Ovary (tissue), 9 donors: ENCODE data around the gene ARSG. TPM values are rescaled to one million over a fixed set of nuclear protein-coding genes. Genes with fewer than 3 reads are reported as not detected.
A peak's percentile ranks its signal among the peaks of the same experiment; 100 is the strongest.

ENCODE experiments used
- DNase-seq, 5 donors: peaks; one replicate each; pipeline ENCODE4 v3.0.0-alpha.2; 2019 to 2020
- H3K27ac ChIP-seq, 2 donors: fragments of 200-600 bp; one replicate each; pipeline versions ENCODE4 v1.5.1 to v1.8.0; 2019 to 2022
- H3K27me3 ChIP-seq: fragments of 200-600 bp; one replicate; pipeline ENCODE4 v1.8.0; 2022
- H3K36me3 ChIP-seq: fragments of 200-600 bp; sonication (generic); one replicate; pipeline ENCODE4 v1.5.1; 2019
- H3K4me1 ChIP-seq: one replicate; pipeline ENCODE4 v1.8.1; 2013; ENCODE audit warnings: mild to moderate bottlenecking, moderate library complexity; ENCODE audit not compliant: insufficient read depth
- H3K4me3 ChIP-seq: fragments of 200-600 bp; sonication (generic); one replicate; pipeline ENCODE4 v1.5.1; 2017
- H3K9me3 ChIP-seq, 2 donors: fragments of 200-600 bp in 1 of 2; sonication (generic) in 1 of 2; one replicate each; pipeline versions ENCODE4 v1.5.1 to v1.8.1; 2013 to 2019; ENCODE audit warnings: mild to moderate bottlenecking in 1 of 2, moderate library complexity in 1 of 2
- EP300 ChIP-seq: sonication (generic); formaldehyde crosslinking; IDR thresholded peaks from one replicate; pipeline ENCODE4 v1.6.1; 2017; ENCODE audit warnings: antibody characterized with exemption
- POLR2A ChIP-seq: fragments of 450-650 bp; IDR thresholded peaks from one replicate; pipeline ENCODE4 v1.6.1; 2017; ENCODE audit warnings: antibody characterized with exemption, mild to moderate bottlenecking, moderate library complexity
- WGBS, 3 donors: extraction: QIAGEN DNeasy Blood & Tissue Kit in 1 of 3; methylation state at CpG; one replicate each; pipeline versions ENCODE4 v1.1.5 to v1.1.7; 2013 to 2017; 5-methylcytosine and 5-hydroxymethylcytosine counted together
- intact Hi-C, 4 donors: fragments of 100-400 bp; cut with DNase I; formaldehyde crosslinking; loops; one replicate each; pipeline versions ENCODE4 v1.11.0 to v1.15.1; 2022 to 2023
- polyA plus RNA-seq, 2 donors: library from polyadenylated mRNA; stranded (reverse); fragments of 200-250 nt in 1 of 2; fragments of 350-450 nt in 1 of 2; fragmentation: Illumina TruSeq in 1 of 2; extraction: RNeasy Lipid Tissue Mini Kit (QIAGEN cat#74804) in 1 of 2; gene quantifications; one replicate each; pipeline ENCODE4 v1.2.3, GENCODE V29; 2013 to 2014
- total RNA-seq, 7 donors: library from RNA; depleted of rRNA in 2 of 7; stranded (reverse); fragments of >200 nt in 2 of 7; fragmentation: NEBNext Ultra II Directional in 3 of 7; extraction: Animal tissue kit (Norgen Biotek cat#: 25700) in 3 of 7; gene quantifications; one replicate each; pipeline versions ENCODE4 v1.1.0 to v1.2.4, GENCODE V29; 2016 to 2023
- TF ChIP-seq, protein P1 (sequence below), 3 donors: fragments of 450-650 bp in 2 of 3; fragments of 200-600 bp in 1 of 3; IDR thresholded peaks; one replicate each; pipeline versions ENCODE4 v1.5.1 to v1.8.0; 2016 to 2022; ENCODE audit warnings: antibody characterized with exemption in 3 of 3, mild to moderate bottlenecking in 1 of 3
- donor health status: DM: no; HTN: no; CAD: no; lungs with moderate emphysema.
- donor health status: DM: no; HTN: no; CAD: no.
- donor health status: Bipolar disorder and iron deficiency.
- donor health status: DM: yes; HTN: yes; CAD: no.
- donor health status: DM: no; HTN: no; CAD: no.
- donor health status: DM: yes; HTN: yes; CAD: no.

Gene ARSG
- total and polyA plus RNA-seq, 9 donors: 5.2 to 19.8 (median 11.1) TPM

DNA sequence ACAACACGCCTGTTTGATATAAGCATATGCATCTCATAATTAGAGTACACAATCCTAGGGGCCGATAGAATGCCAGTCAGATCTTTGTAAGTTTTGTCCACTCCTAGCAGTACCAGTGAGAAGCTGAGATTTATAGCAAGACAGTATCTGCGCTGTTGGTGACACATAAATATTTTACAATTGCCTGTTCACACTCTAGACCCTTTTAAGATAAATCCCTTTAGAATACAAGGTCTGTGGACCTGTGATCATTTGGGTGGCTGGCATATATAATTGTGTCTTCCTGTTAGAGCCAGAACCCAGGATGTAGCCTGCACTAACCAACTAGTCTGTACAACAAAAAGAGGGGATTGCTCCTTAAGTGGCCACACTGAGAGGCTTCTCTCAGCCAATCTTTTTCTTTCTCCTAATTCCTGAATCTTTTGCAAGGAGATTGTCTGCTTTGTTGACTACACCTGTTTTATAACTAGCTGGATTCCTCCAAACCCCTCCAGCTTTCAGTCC lies 91.3 kb downstream of the ARSG start:
- TF ChIP-seq, protein P1, sequence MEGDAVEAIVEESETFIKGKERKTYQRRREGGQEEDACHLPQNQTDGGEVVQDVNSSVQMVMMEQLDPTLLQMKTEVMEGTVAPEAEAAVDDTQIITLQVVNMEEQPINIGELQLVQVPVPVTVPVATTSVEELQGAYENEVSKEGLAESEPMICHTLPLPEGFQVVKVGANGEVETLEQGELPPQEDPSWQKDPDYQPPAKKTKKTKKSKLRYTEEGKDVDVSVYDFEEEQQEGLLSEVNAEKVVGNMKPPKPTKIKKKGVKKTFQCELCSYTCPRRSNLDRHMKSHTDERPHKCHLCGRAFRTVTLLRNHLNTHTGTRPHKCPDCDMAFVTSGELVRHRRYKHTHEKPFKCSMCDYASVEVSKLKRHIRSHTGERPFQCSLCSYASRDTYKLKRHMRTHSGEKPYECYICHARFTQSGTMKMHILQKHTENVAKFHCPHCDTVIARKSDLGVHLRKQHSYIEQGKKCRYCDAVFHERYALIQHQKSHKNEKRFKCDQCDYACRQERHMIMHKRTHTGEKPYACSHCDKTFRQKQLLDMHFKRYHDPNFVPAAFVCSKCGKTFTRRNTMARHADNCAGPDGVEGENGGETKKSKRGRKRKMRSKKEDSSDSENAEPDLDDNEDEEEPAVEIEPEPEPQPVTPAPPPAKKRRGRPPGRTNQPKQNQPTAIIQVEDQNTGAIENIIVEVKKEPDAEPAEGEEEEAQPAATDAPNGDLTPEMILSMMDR (IDR thresholded peaks at IDR 0.05): no peak
- TF ChIP-seq POLR2A: no peak
- no peaks in the 10 kb centered on the region for H3K9me3 ChIP-seq
- no peaks in the 10 kb centered on the region for H3K27me3 ChIP-seq
- peaks cover 23% of the 10 kb centered on the region for H3K4me1 ChIP-seq
- WGBS, 3 donors: 92 to 97% (median 93%) methylated on average over 3 of the region's 3 CpGs
- H3K36me3 ChIP-seq: no peaks in the 10 kb centered on the region
- intact Hi-C loops: no loop called here
- H3K27ac ChIP-seq: no peak overlapping the region
- no peak overlapping the region for H3K4me3 ChIP-seq
- no peak for DNase-seq

DNA sequence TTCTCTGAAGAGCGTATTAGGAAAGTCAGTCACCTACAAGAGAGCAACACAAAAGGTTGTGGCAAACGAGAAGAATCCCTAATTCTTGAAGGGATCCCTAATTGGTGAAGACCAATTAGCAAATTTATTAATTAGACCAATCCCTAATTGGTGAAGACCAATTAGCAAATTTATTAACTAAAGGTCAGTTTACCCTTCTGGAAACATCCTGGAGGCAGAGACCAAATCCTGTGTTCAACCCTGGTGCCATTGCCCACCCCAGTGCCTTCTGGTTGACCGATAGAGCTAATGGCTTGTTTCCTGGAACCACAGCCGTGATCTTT lies 91.8 kb downstream of the ARSG start:
- no peak for TF ChIP-seq EP300
- TF ChIP-seq POLR2A: no peak
- TF ChIP-seq, protein P1 (IDR thresholded peaks at IDR 0.05): no peak
- no peaks in the 10 kb centered on the region for H3K36me3 ChIP-seq
- no peak for DNase-seq
- H3K27ac ChIP-seq: no peak overlapping the region
- no peak overlapping the region for H3K4me3 ChIP-seq
- no peaks in the 10 kb centered on the region for H3K9me3 ChIP-seq
- WGBS, 3 donors: 71 to 86% (median 85%) methylated on average over 4 of the region's 4 CpGs
- intact Hi-C loops: no loop called here
- H3K4me1 ChIP-seq: peaks cover 21% of the 10 kb centered on the region
- H3K27me3 ChIP-seq: no peaks in the 10 kb centered on the region

DNA sequence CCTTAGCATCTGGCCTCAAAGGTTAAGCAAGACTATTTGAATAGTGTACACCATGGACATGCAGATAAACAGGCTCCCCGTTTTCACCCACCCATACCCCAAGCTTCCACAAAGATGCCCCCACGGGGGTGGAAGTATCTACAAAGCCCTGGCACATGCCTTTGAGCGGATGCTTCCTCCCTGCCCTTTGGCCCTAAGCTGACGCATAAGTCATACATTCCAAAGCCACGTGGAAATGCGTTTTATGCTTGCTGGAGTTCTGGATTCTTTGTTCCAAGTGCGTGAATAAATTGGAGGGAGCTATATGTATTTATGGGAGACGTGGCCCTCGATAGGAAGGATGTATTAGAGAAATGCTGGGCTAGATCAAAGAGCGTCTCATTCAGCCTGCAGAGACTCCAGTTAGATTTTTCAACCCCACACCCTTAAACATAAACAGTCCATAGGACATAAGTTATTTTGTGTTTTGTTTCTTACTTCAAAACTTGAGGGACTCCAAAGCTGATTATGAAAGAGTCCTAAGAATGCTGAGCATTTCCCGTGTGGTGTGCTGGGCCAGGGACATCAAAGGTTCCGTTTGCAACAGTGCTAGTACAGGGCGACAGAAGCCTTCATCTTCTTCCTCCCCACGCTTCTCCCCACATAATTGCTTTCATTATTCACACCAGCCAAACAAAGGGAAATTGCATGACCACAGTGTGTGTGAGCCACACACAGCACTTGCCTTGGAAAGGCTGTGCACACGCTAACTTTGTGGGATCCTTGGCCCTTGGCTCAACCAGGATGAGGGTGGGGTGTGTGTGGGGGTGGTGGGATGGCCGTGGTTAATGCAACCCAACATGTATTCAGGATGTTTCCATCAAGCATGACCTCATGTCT lies 92.4 kb downstream of the ARSG start:
- Histone ChIP-seq H3K4me3 (no peak overlapping the region), H3K4me1 (peaks cover 17% of the 10 kb centered on the region), H3K9me3 (no peaks in the 10 kb centered on the region), H3K27ac (no peak overlapping the region), H3K27me3 (no peaks in the 10 kb centered on the region), H3K36me3 (no peaks in the 10 kb centered on the region)
- TF ChIP-seq EP300 (no peak), POLR2A (no peak)
- TF ChIP-seq, protein P1 (IDR thresholded peaks at IDR 0.05): no peak
- peak in 2 of 5 donors; percentile 18 to 37 for DNase-seq
- 33 to 38% (median 33%) methylated on average over 16 of the region's 16 CpGs for WGBS, 3 donors
- intact Hi-C loops: no loop called here

DNA sequence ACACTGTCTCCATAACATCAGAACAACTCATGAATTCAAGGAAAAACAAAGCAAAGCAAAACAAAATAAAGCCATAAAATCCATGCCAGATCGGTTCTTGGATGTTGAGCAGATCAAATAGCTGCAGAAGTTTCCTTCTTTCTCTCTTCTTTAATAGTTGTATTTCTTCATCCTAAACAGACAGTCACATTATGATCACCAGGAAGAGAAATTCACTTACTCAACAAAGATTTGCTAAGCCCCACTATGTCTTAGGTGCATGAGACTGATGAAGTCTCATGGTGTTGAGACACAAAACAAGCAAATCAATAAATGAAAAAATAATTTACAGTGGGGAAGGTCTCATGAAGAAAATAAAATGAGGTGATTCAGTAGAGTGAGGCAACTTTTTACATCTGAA lies 93.2 kb downstream of the ARSG start:
- no peak for DNase-seq
- intact Hi-C loops: no loop called here
- Histone ChIP-seq H3K27ac (no peak overlapping the region), H3K4me3 (no peak overlapping the region), H3K4me1 (peaks cover 15% of the 10 kb centered on the region), H3K9me3 (no peaks in the 10 kb centered on the region), H3K27me3 (no peaks in the 10 kb centered on the region), H3K36me3 (no peaks in the 10 kb centered on the region)
- WGBS, 3 donors: 2 to 30% (median 24%) methylated on average over 1 of the region's 1 CpG
- TF ChIP-seq POLR2A (no peak), EP300 (no peak)
- TF ChIP-seq, protein P1 (IDR thresholded peaks at IDR 0.05): no peak
